Motor neuron (in vitro differentiated cells): ENCODE results near the gene SLC24A4. TPM values are rescaled to one million over a fixed set of nuclear protein-coding genes. Genes with fewer than 3 reads are reported as not detected.

Experiments used
- ATAC-seq, 8 experiments: fragments of 200-7000 bp; cut with Tn5 transposase; replicated peaks in 6 of 8; 2 replicates each; pipeline ENCODE4 v1.8.0; 2021; ENCODE audit warnings: mild to moderate bottlenecking in 8 of 8, moderate library complexity in 8 of 8
- H3K27ac ChIP-seq, 2 donors: fragments of 250-450 bp; sonication (Bioruptor Pico); 2 replicates each; pipeline ENCODE4 v1.9.0; 2021; ENCODE audit warnings: antibody characterized with exemption in 2 of 2, mild to moderate bottlenecking in 2 of 2, moderate library complexity in 1 of 2
- H3K4me1 ChIP-seq, 2 donors: fragments of 250-450 bp; sonication (Bioruptor Pico); replicated peaks in 1 of 2; 2 replicates each; pipeline ENCODE4 v1.6.1; 2021; ENCODE audit warnings: antibody characterized with exemption in 2 of 2, mild to moderate bottlenecking in 2 of 2, moderate library complexity in 1 of 2
- H3K4me3 ChIP-seq, 5 donors: fragments of 250-450 bp; sonication (Bioruptor Pico); 2 replicates each; pipeline ENCODE4 v1.9.0; 2021; ENCODE audit warnings: antibody characterized with exemption in 5 of 5, mild to moderate bottlenecking in 5 of 5, moderate library complexity in 4 of 5
- WGBS, 10 experiments: fragments of 450-650 bp; shearing (Covaris generic); methylation state at CpG; one replicate each; pipeline ENCODE4 v1.0.0; 2022; 5-methylcytosine and 5-hydroxymethylcytosine counted together
- in situ Hi-C, 9 experiments: fragments of 400-800 bp; cut with MboI; loops; one replicate each; pipeline ENCODE4 v1.15.0; 2021; ENCODE audit warnings: low sequenced_read_pairs in 9 of 9, low pct_unique_long_range_greater_than_20kb in 2 of 9; ENCODE audit not compliant: unreplicated experiment in 9 of 9
- total RNA-seq, 8 experiments: library from RNA; unstranded; fragments of 300-600 nt; gene quantifications; 2 replicates each; pipeline versions ENCODE4 v1.2.3 to v1.2.4, GENCODE V29; 2022

SLC24A4 gene
- total RNA-seq, 8 experiments from 2014 or later, result under 0.01 to 0.66 (median 0.20) TPM; not detected in 1

- 40 to 100% (median 100%) methylated on average over 1 of the region's 1 CpG; no CpG with 5 or more reads in 4 of the 10 experiments for WGBS, 10 experiments
- in situ Hi-C loops, result loop anchor here in 2 of 9 experiments (25.0 kb wide), 2 partner anchors 311 to 336 kb away; no protein-coding TSS in a partner anchor
Measured at GRCh38 chr14:92472860-92473259, 149.9 kb downstream of the SLC24A4 start.

GRCh38 chr14:92473261-92473968, 150.4 kb downstream of the SLC24A4 start:
- ATAC-seq, result peak in 2 of 8 experiments; percentile 10 to 25
- H3K4me1 ChIP-seq, result no peaks in the 10 kb centered on the region
- 5 to 100% (median 77%) methylated on average over 1 to 8 of the region's 9 CpGs; no CpG with 5 or more reads in 5 of the 10 experiments for WGBS, 10 experiments
- no peak overlapping the region for H3K4me3 ChIP-seq
- no peak overlapping the region for H3K27ac ChIP-seq
- in situ Hi-C loops, result loop anchor here in 2 of 9 experiments (25.0 kb wide), 2 partner anchors 311 to 336 kb away; no protein-coding TSS in a partner anchor

More at GRCh38 chr14:92472860-92473259, 149.9 kb downstream of the SLC24A4 start:
- Histone ChIP-seq H3K27ac (no peak overlapping the region), H3K4me1 (no peaks in the 10 kb centered on the region), H3K4me3 (no peak overlapping the region)
- no peak for ATAC-seq

GRCh38 chr14:92473969-92474535, 151.1 kb downstream of the SLC24A4 start:
- peak in 1 of 8 experiments; percentile 4 for ATAC-seq
- in situ Hi-C loops, result loop anchor here in 2 of 9 experiments (25.0 kb wide), 2 partner anchors 312 to 337 kb away; no protein-coding TSS in a partner anchor
- WGBS, 10 experiments, result 48 to 100% (median 67%) methylated on average over 1 to 2 of the region's 3 CpGs; no CpG with 5 or more reads in 5 of the 10 experiments
- no peak overlapping the region for H3K4me3 ChIP-seq
- H3K27ac ChIP-seq, result no peak overlapping the region
- no peaks in the 10 kb centered on the region for H3K4me1 ChIP-seq

- no peaks in the 10 kb centered on the region for H3K4me1 ChIP-seq
- no peak overlapping the region for H3K27ac ChIP-seq
- WGBS, 10 experiments, result 100% methylated on average over 1 of the region's 1 CpG; no CpG with 5 or more reads in 7 of the 10 experiments
- in situ Hi-C loops, result no loop called here
- no peak overlapping the region for H3K4me3 ChIP-seq
- no peak for ATAC-seq
Measured at GRCh38 chr14:92475037-92475436, 152.1 kb downstream of the SLC24A4 start.

GRCh38 chr14:92475451-92476187, 152.7 kb downstream of the SLC24A4 start:
- Histone ChIP-seq H3K27ac (no peak overlapping the region), H3K4me3 (no peak overlapping the region), H3K4me1 (no peaks in the 10 kb centered on the region)
- in situ Hi-C loops, result no loop called here
- ATAC-seq, result no peak
- 73 to 100% (median 83%) methylated on average over 3 to 14 of the region's 14 CpGs; no CpG with 5 or more reads in 1 of the 10 experiments for WGBS, 10 experiments

- 20 to 83% (median 52%) methylated on average over 1 to 3 of the region's 3 CpGs; no CpG with 5 or more reads in 2 of the 10 experiments for WGBS, 10 experiments
- Histone ChIP-seq H3K4me3 (no peak overlapping the region), H3K27ac (no peak overlapping the region), H3K4me1 (no peaks in the 10 kb centered on the region)
- in situ Hi-C loops, result no loop called here
- ATAC-seq, result no peak
Measured at GRCh38 chr14:92480856-92481255, 157.9 kb downstream of the SLC24A4 start.

GRCh38 chr14:92481386-92481785, 158.4 kb downstream of the SLC24A4 start:
- Histone ChIP-seq H3K4me3 (no peak overlapping the region), H3K27ac (no peak overlapping the region), H3K4me1 (no peaks in the 10 kb centered on the region)
- ATAC-seq, result no peak
- in situ Hi-C loops, result no loop called here
- WGBS, 10 experiments, result 13 to 50% (median 33%) methylated on average over 1 of the region's 1 CpG; no CpG with 5 or more reads in 6 of the 10 experiments

GRCh38 chr14:92481811-92482555, 159.0 kb downstream of the SLC24A4 start:
- WGBS, 10 experiments, result 33 to 40% (median 38%) methylated on average over 1 of the region's 1 CpG; no CpG with 5 or more reads in 7 of the 10 experiments

GRCh38 chr14:92482621-92483319, 159.8 kb downstream of the SLC24A4 start:
- WGBS, 10 experiments, result 75 to 100% (median 87%) methylated on average over 1 to 6 of the region's 9 CpGs; no CpG with 5 or more reads in 3 of the 10 experiments
- Histone ChIP-seq H3K4me3 (no peak overlapping the region), H3K27ac (no peak overlapping the region), H3K4me1 (no peaks in the 10 kb centered on the region)
- in situ Hi-C loops, result no loop called here
- ATAC-seq, result no peak

More at GRCh38 chr14:92481811-92482555, 159.0 kb downstream of the SLC24A4 start:
- H3K4me3 ChIP-seq, result no peak overlapping the region
- no peak for ATAC-seq
- in situ Hi-C loops, result no loop called here
- H3K4me1 ChIP-seq, result no peaks in the 10 kb centered on the region
- H3K27ac ChIP-seq, result no peak overlapping the region

- 67 to 100% (median 91%) methylated on average over 1 to 5 of the region's 7 CpGs for WGBS, 10 experiments
- in situ Hi-C loops, result no loop called here
- H3K4me3 ChIP-seq, result no peak overlapping the region
- no peak overlapping the region for H3K27ac ChIP-seq
- H3K4me1 ChIP-seq, result no peaks in the 10 kb centered on the region
- ATAC-seq, result no peak
Measured at GRCh38 chr14:92484132-92484823, 161.3 kb downstream of the SLC24A4 start.

- ATAC-seq, result no peak
- 71 to 100% (median 86%) methylated on average over 1 to 4 of the region's 4 CpGs; no CpG with 5 or more reads in 2 of the 10 experiments for WGBS, 10 experiments
- in situ Hi-C loops, result no loop called here
- Histone ChIP-seq H3K4me1 (no peaks in the 10 kb centered on the region), H3K27ac (no peak overlapping the region), H3K4me3 (no peak overlapping the region)
Measured at GRCh38 chr14:92486881-92487280, 163.9 kb downstream of the SLC24A4 start.
